ENCODE data around the gene NR2C2. TPM values are rescaled to one million over a fixed set of nuclear protein-coding genes. Genes with fewer than 3 reads are reported as not detected.

The NR2C2 gene
- total and polyA plus RNA-seq, 9 of the 15 experiments (the other 6 are each of a cell fraction or from before 2014, with no cell fraction given) = 6.1 to 33.0 (median 14.6) TPM

DNA sequence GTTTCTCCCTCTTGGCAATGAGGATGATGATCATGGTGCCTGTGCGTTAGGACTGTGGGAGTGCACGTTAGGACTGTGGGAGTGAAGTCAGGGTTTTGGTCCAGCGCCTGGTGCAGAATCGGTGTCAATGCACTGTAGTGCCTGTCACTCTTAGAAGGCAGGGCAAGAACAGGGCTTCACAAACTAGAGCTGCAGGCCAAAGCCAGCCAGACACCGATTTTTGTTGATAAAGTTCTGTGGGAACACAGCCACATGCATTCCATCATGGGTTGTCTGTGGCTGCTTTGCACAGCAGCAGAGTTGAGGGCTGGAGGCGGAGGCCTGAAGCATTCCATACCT is 32.6 kb upstream of the NR2C2 start:
- no peaks in the 10 kb centered on the region for H3K4me1 ChIP-seq (replicated peaks in 1 of 2; ENCODE audit: control insufficient read depth in 2 of 2, insufficient read depth in 2 of 2, low read length in 2 of 2)
- POLR2A ChIA-PET = interaction anchor here (0.9 kb wide), 1 partner anchor 39 kb away, joined by 3 read pairs; no protein-coding TSS in a partner anchor
- DNase-seq (ENCODE audit: extremely low read depth in 1 of 4, low spot score in 3 of 4) (no peak), FAIRE-seq (no peak), ATAC-seq (no peak)
- H4K20me1 ChIP-seq (replicated peaks; ENCODE audit: control insufficient read depth, insufficient read depth, low read length) = peaks cover 14% of the 10 kb centered on the region; the same call in 1 of the 2 replicates
- no peak overlapping the region for H3K4me2 ChIP-seq (ENCODE audit: insufficient read depth, low read length)
- H3K79me2 ChIP-seq (ENCODE audit: control insufficient read depth, insufficient read depth, low read length) = no peaks in the 10 kb centered on the region
- H3K27ac ChIP-seq (ENCODE audit: extremely low read depth, low read depth, low read length) = no peak overlapping the region
- H3K9me3 ChIP-seq (replicated peaks; ENCODE audit: control insufficient read depth, insufficient read depth, low read depth, low read length) = no peaks in the 10 kb centered on the region
- 3% methylated on average over 6 of the region's 6 CpGs for WGBS (ENCODE audit: insufficient coverage, low coverage, missing lambda C conversion rate)
- H3K27me3 ChIP-seq (ENCODE audit: control insufficient read depth in 2 of 2, insufficient read depth in 2 of 2, low read length in 2 of 2) = peaks cover 37 to 67% of the 10 kb centered on the region in 2 experiments
- no peak overlapping the region for H3K4me3 ChIP-seq
- H2AFZ ChIP-seq (ENCODE audit: low read depth, low read length) = no peak overlapping the region
- no TSS peak for BruUV-seq (replicated peaks)
- H3K9ac ChIP-seq (ENCODE audit: insufficient read depth in 1 of 2, low read depth in 2 of 2, low read length in 2 of 2) = no peak overlapping the region
- no peaks in the 10 kb centered on the region for H3K9me1 ChIP-seq (ENCODE audit: control insufficient read depth, insufficient read depth, low read length)
- in situ Hi-C loops (cut with MboI) (loop anchor here (25.0 kb wide), 2 partner anchors 402 to 1252 kb away; no protein-coding TSS in a partner anchor), intact Hi-C loops (cut with micrococcal nuclease) (loop anchor here (1.0 kb wide), 1 partner anchor 123 kb away; no protein-coding TSS in a partner anchor)
- TF ChIP-seq, protein P1, sequence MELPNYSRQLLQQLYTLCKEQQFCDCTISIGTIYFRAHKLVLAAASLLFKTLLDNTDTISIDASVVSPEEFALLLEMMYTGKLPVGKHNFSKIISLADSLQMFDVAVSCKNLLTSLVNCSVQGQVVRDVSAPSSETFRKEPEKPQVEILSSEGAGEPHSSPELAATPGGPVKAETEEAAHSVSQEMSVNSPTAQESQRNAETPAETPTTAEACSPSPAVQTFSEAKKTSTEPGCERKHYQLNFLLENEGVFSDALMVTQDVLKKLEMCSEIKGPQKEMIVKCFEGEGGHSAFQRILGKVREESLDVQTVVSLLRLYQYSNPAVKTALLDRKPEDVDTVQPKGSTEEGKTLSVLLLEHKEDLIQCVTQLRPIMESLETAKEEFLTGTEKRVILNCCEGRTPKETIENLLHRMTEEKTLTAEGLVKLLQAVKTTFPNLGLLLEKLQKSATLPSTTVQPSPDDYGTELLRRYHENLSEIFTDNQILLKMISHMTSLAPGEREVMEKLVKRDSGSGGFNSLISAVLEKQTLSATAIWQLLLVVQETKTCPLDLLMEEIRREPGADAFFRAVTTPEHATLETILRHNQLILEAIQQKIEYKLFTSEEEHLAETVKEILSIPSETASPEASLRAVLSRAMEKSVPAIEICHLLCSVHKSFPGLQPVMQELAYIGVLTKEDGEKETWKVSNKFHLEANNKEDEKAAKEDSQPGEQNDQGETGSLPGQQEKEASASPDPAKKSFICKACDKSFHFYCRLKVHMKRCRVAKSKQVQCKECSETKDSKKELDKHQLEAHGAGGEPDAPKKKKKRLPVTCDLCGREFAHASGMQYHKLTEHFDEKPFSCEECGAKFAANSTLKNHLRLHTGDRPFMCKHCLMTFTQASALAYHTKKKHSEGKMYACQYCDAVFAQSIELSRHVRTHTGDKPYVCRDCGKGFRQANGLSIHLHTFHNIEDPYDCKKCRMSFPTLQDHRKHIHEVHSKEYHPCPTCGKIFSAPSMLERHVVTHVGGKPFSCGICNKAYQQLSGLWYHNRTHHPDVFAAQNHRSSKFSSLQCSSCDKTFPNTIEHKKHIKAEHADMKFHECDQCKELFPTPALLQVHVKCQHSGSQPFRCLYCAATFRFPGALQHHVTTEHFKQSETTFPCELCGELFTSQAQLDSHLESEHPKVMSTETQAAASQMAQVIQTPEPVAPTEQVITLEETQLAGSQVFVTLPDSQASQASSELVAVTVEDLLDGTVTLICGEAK (IDR thresholded peaks at IDR 0.05) = 0 out of 2 replicates have a peak, but pooled peaks have one; percentile 15
- TF ChIP-seq, protein P1 (CRISPR knock-in tag; IDR thresholded peaks at IDR 0.05) = no peak
- TF ChIP-seq GATA2 (CRISPR knock-in tag; IDR thresholded peaks at IDR 0.05) (no peak), SNIP1 (IDR thresholded peaks at IDR 0.05; ENCODE audit: low read depth) (no peak), ARID1B (IDR thresholded peaks at IDR 0.05) (no peak), NCOA2 (IDR thresholded peaks at IDR 0.05; ENCODE audit: partially characterized antibody in 2 of 2) (no peak), NFIC (IDR thresholded peaks at IDR 0.05) (no peak), CTBP1 (IDR thresholded peaks at IDR 0.05; ENCODE audit: borderline replicate concordance) (no peak), TAL1 (IDR thresholded peaks at IDR 0.05) (no peak)
- TF ChIP-seq, protein P2, sequence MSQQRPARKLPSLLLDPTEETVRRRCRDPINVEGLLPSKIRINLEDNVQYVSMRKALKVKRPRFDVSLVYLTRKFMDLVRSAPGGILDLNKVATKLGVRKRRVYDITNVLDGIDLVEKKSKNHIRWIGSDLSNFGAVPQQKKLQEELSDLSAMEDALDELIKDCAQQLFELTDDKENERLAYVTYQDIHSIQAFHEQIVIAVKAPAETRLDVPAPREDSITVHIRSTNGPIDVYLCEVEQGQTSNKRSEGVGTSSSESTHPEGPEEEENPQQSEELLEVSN (IDR thresholded peaks at IDR 0.05; ENCODE audit: borderline replicate concordance in 1 of 2, extremely low read depth in 1 of 2, insufficient read depth in 1 of 2, insufficient read length in 1 of 2, low read depth in 1 of 2, low read length in 1 of 2, poor library complexity in 1 of 2, severe bottlenecking in 1 of 2) = no peak
- CTCF ChIA-PET (ENCODE audit: low intra/inter-chr PET ratio) = interaction anchor here (1.0 kb wide), 1 partner anchor 124 kb away, joined by 4 read pairs; no protein-coding TSS in a partner anchor
- H3K36me3 ChIP-seq (ENCODE audit: control insufficient read depth, insufficient read depth, low read length) = no peaks in the 10 kb centered on the region
